ENCODE results near the gene C2orf92.

C2orf92 gene

DNA sequence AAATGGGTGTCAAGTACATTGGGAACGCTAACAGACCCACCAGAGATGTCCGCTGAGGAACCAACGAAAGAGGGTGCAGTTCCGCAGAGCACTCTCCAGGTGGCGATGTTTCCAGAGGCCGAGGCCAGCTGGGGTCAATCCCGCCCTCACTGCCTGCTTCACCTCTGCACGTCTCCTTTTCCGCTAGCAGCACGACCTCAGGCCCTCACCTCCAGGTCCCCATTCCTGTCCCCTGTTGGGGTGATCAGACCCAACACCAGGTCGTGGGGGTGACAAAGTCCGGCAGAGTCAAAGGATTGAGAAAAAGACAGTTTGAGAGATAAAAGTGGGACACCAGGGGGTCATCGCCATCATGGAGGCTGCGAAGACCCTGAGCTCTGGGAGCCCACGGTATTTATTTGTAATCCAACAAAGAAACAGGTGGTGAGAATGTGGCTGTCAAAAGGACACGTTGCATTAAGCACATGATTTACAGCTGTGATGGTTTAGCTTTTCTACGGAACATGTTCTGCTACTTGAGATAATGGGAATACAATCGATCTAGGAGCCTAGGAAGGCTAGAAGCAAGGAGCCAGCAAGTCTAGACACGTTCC is 71.2 kb downstream of the C2orf92 start:
- no peak for TF ChIP-seq Cebpa-rat (IDR thresholded peaks at IDR 0.05)
- Histone ChIP-seq H3K36me3 (peaks cover 71% of the 10 kb centered on the region), H3K4me1 (peaks cover 39% of the 10 kb centered on the region), H3K27me3 (no peaks in the 10 kb centered on the region), H3K27ac (no peak overlapping the region), H3K9me3 (no peaks in the 10 kb centered on the region), H3K9ac (no peak overlapping the region), H3K4me2 (no peak overlapping the region), H3K4me3 (no peak overlapping the region), H4K20me1 (no peaks in the 10 kb centered on the region)

- Histone ChIP-seq H3K4me3 (no peak overlapping the region), H3K4me2 (no peak overlapping the region), H3K9me3 (no peaks in the 10 kb centered on the region), H3K36me3 (peaks cover 66% of the 10 kb centered on the region), H3K4me1 (peaks cover 39% of the 10 kb centered on the region), H4K20me1 (no peaks in the 10 kb centered on the region), H3K9ac (no peak overlapping the region), H3K27me3 (no peaks in the 10 kb centered on the region), H3K27ac (no peak overlapping the region)
- no peak for TF ChIP-seq Cebpa-rat (IDR thresholded peaks at IDR 0.05)
These were observed 71.7 kb downstream of the C2orf92 start for GRCh38 chr2:97741251-97741650.

DNA sequence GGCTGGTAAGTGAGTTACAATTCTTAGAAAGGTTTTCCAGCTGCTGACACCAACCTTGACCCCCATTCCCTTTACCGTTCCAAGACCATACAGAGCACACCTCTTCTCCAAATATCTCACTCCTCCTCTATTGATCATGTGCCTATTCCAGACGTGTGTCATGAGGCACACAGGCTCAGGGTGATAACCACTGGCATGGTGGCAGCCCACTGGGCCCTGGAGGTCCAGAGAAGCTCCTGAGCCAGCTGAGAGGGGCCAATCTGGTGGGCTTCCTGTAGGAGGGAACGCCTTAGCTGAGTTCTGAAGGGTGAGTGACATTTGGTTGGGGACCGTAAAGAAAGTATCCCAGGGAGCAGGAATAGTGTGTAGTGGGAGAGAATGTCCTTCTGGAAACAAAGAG is 72.2 kb downstream of the C2orf92 start:
- 0 out of 2 replicates have a peak overlapping the region, but pooled peaks have one; percentile 30 for H3K27ac ChIP-seq
- no peak overlapping the region for H3K4me2 ChIP-seq
- H3K4me3 ChIP-seq, result no peak overlapping the region
- H3K9me3 ChIP-seq, result no peaks in the 10 kb centered on the region
- peaks cover 41% of the 10 kb centered on the region for H3K4me1 ChIP-seq
- H3K36me3 ChIP-seq, result peaks cover 61% of the 10 kb centered on the region
- H4K20me1 ChIP-seq, result no peaks in the 10 kb centered on the region
- no peak for TF ChIP-seq Cebpa-rat (IDR thresholded peaks at IDR 0.05)
- H3K9ac ChIP-seq, result no peak overlapping the region
- H3K27me3 ChIP-seq, result no peaks in the 10 kb centered on the region

DNA sequence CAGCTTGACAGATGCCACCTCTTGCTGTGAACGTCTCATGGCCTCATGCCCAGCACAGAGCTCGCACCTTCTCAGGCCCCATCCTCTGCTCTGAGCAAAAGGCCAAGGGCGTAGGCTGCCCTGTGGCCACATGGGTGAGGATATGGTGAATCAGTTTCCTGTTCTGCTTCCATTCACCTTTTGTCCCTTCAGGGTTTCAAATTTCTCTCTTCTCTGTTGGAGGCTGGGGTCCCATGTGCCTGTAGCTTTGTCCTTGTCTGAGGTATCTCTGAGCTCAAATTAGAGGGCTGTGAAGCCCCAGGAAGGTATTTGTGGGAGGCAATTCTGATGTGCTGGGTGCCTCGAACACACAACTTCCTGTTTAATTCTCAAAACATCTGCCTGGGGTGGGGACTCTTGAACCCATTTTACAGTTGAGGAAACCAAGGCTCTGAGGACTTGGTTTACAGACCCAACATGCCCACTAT is 72.9 kb downstream of the C2orf92 start:
- H3K4me2 ChIP-seq, result peak overlapping the region; percentile 41
- peaks cover 54% of the 10 kb centered on the region for H3K36me3 ChIP-seq
- no peaks in the 10 kb centered on the region for H4K20me1 ChIP-seq
- no peak overlapping the region; the same call in 1 of the 2 replicates for H3K9ac ChIP-seq
- no peaks in the 10 kb centered on the region for H3K9me3 ChIP-seq
- no peaks in the 10 kb centered on the region for H3K27me3 ChIP-seq
- no peak overlapping the region for H3K4me3 ChIP-seq
- peaks cover 48% of the 10 kb centered on the region for H3K4me1 ChIP-seq
- no peak for TF ChIP-seq Cebpa-rat (IDR thresholded peaks at IDR 0.05)
- H3K27ac ChIP-seq, result peak overlapping the region; percentile 31; the same call in 1 of the 2 replicates

- Histone ChIP-seq H3K36me3 (peaks cover 39% of the 10 kb centered on the region), H3K9ac (no peak overlapping the region), H4K20me1 (no peaks in the 10 kb centered on the region), H3K4me2 (no peak overlapping the region), H3K4me1 (peaks cover 63% of the 10 kb centered on the region), H3K4me3 (no peak overlapping the region), H3K27me3 (no peaks in the 10 kb centered on the region), H3K27ac (no peak overlapping the region), H3K9me3 (no peaks in the 10 kb centered on the region)
- no peak for TF ChIP-seq Cebpa-rat (IDR thresholded peaks at IDR 0.05)
These were observed 74.4 kb downstream of the C2orf92 start for GRCh38 chr2:97743913-97744312.

GRCh38 chr2:97745474-97746174 is 76.1 kb downstream of the C2orf92 start:
- Histone ChIP-seq H3K9me3 (no peaks in the 10 kb centered on the region), H3K4me2 (peak overlapping the region; percentile 72), H4K20me1 (no peaks in the 10 kb centered on the region), H3K4me1 (peaks cover 78% of the 10 kb centered on the region), H3K27me3 (no peaks in the 10 kb centered on the region), H3K4me3 (no peak overlapping the region), H3K36me3 (peaks cover 22% of the 10 kb centered on the region), H3K27ac (no peak overlapping the region), H3K9ac (no peak overlapping the region)
- no peak for TF ChIP-seq Cebpa-rat (IDR thresholded peaks at IDR 0.05)

GRCh38 chr2:97747285-97747684 is 77.8 kb downstream of the C2orf92 start:
- H3K27me3 ChIP-seq, result no peaks in the 10 kb centered on the region
- TF ChIP-seq Cebpa-rat (IDR thresholded peaks at IDR 0.05), result no peak
- no peak overlapping the region; the same call in 1 of the 2 replicates for H3K27ac ChIP-seq
- no peak overlapping the region for H3K9ac ChIP-seq
- H3K4me1 ChIP-seq, result peaks cover 84% of the 10 kb centered on the region
- no peak overlapping the region for H3K4me3 ChIP-seq
- H3K36me3 ChIP-seq, result peaks cover 5% of the 10 kb centered on the region; the same call in 1 of the 2 replicates
- no peaks in the 10 kb centered on the region for H3K9me3 ChIP-seq
- H3K4me2 ChIP-seq, result peak overlapping the region; percentile 72
- no peaks in the 10 kb centered on the region for H4K20me1 ChIP-seq

- H3K27me3 ChIP-seq, result no peaks in the 10 kb centered on the region
- H3K36me3 ChIP-seq, result 0 out of 2 replicates have a peak, but pooled peaks cover 1% of the 10 kb centered on the region
- H3K27ac ChIP-seq, result peak overlapping the region; percentile 75
- no peaks in the 10 kb centered on the region for H4K20me1 ChIP-seq
- H3K4me1 ChIP-seq, result peaks cover 84% of the 10 kb centered on the region
- H3K9me3 ChIP-seq, result no peaks in the 10 kb centered on the region
- H3K4me3 ChIP-seq, result peak overlapping the region; percentile 43; the same call in 1 of the 2 replicates
- no peak for TF ChIP-seq Cebpa-rat (IDR thresholded peaks at IDR 0.05)
- H3K4me2 ChIP-seq, result peak overlapping the region; percentile 72
- peak overlapping the region; percentile 67; the same call in 1 of the 2 replicates for H3K9ac ChIP-seq
These were observed 78.2 kb downstream of the C2orf92 start for GRCh38 chr2:97747716-97748115.

DNA sequence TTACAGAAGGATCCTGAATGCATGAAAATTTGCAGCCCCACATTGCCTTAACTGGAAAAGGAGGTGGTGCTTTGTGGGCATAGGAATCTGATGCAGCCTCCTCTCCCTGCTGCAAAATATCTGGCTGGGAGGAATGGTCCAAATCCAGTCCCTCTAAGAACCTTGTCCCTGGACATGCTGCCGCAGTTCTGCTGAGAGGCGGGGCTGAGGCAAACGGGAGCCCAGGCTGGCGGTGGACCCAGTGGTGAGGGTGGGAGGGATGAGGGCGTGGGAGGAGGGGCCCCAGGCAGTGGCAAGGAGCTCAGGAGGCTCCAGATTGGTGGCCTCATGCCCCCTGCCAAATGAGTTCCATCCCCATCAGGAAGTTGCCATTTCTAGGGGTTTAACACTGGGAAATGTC is 80.1 kb downstream of the C2orf92 start:
- Histone ChIP-seq H3K9ac (no peak overlapping the region), H4K20me1 (no peaks in the 10 kb centered on the region), H3K27me3 (no peaks in the 10 kb centered on the region), H3K4me3 (no peak overlapping the region), H3K9me3 (no peaks in the 10 kb centered on the region), H3K4me2 (peak overlapping the region; percentile 72; the same call in 1 of the 2 replicates), H3K36me3 (no peaks in the 10 kb centered on the region), H3K4me1 (peaks cover 96% of the 10 kb centered on the region), H3K27ac (peak overlapping the region; percentile 16; the same call in 1 of the 2 replicates)
- no peak for TF ChIP-seq Cebpa-rat (IDR thresholded peaks at IDR 0.05)

- Histone ChIP-seq H3K36me3 (no peaks in the 10 kb centered on the region), H3K4me2 (no peak overlapping the region), H3K27ac (no peak overlapping the region), H3K4me1 (peaks cover 96% of the 10 kb centered on the region), H4K20me1 (no peaks in the 10 kb centered on the region), H3K9ac (no peak overlapping the region), H3K9me3 (no peaks in the 10 kb centered on the region), H3K27me3 (no peaks in the 10 kb centered on the region), H3K4me3 (no peak overlapping the region)
- no peak for TF ChIP-seq Cebpa-rat (IDR thresholded peaks at IDR 0.05)
These were observed 80.5 kb downstream of the C2orf92 start for GRCh38 chr2:97750017-97750416.
